Measurements from ENCODE around the gene NLRP9.
"Not testable (repeated sequence)": the region's sequence is repeated elsewhere in the genome, so short reads cannot be mapped to it uniquely, and the experiment has no call there.

The NLRP9 gene

DNA sequence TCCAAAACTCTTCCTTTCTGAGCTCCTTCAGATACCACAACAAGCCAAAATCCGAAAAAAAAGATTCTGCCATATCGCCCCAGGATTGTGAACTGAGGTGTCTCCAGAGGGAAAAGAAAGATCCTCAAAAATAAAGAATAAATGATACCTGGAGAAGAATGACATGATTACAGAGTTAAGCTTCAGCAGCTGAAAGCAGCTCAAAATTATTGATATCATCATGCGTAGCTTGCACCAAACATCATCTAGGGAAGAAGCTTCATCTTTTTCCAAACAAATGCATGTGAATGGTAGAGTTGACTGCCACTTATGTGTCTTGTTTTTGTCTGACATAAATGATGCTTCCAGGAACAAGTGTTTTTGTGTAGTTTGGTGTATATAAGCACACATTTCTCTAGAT, at the start of gene NLRP9:
TSS of gene NLRP9 (minus strand) at position 101 of the 400 bp plus-strand sequence. CDS start at position 73, 28 bp downstream.
- no peak for DNase-seq (ENCODE audit: low read depth, low spot score)

DNA sequence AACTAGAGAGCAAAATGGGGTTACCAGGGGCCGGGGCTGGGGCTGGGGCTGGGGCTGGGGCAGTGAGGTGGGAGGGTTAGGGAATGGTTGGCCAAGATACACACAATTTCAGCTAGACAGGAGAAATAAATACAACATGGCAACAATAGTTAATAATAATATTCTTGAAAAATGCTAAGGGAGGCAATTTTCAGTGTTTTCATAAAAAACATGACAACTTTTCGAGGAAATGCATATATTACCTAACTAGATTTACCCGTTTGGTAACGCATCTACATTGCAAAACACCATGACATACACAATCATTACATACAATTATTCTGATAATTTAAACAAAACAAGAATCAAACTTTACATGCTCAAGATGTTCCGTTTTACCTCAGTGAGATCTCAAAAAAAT, 42.9 kb upstream of the NLRP9 start:
- DNase-seq (ENCODE audit: low read depth, low spot score) = no peak

- no peak for DNase-seq (ENCODE audit: low read depth, low spot score)
Observed at GRCh38 chr19:55778331-55778730, 40.1 kb upstream of the NLRP9 start.

GRCh38 chr19:55777528-55777927, 39.3 kb upstream of the NLRP9 start:
- no peak for DNase-seq (ENCODE audit: low read depth, low spot score)

DNA sequence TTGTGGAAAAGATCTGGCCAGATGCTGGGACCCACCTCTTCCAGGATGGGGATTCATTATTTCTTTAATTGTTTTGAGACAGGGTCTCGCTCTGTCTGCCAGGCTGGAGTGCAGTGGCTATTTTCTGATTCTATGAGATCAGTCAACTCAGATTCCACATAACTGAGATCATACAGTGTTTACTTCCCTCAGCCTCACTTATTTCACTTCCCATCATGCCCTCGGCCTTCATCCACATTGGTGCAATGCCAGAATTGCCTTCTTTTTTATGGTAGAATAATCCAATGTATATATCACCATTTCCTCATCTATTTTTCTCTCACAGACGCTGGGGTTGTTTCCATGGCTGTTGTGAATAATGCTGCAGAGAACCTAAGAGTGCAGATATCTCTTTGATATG, 31.4 kb upstream of the NLRP9 start:
- not testable (repeated sequence) for DNase-seq (ENCODE audit: low read depth, low spot score)

DNA sequence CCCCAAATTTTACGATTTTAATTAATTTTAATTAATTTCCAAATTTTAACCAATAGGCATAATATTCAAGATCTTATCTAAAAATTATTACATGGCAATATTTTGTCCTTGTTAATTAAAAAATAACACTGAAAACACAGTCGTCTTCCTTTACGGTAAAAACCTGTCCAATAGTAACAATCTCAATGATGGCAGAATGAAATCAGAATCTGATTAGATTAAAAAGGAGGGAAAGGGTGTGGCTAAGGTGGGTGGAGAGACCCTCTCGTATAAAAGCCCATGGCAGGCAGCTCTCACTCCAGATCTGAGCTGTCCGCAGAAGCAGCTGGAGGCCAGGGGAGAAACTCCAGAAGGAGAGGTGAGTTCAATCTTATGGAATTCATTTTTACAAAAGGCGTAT, 30.6 kb upstream of the NLRP9 start, which contains the start of gene RFPL4AL1:
TSS of gene RFPL4AL1 (plus strand) at position 301 of the 400 bp plus-strand sequence. CDS start 2,687 bp downstream, outside the sequence.
- DNase-seq (ENCODE audit: low read depth, low spot score) = not testable (repeated sequence)

- no peak for DNase-seq (ENCODE audit: low read depth, low spot score)
Observed at GRCh38 chr19:55766466-55766865, 28.3 kb upstream of the NLRP9 start.

DNA sequence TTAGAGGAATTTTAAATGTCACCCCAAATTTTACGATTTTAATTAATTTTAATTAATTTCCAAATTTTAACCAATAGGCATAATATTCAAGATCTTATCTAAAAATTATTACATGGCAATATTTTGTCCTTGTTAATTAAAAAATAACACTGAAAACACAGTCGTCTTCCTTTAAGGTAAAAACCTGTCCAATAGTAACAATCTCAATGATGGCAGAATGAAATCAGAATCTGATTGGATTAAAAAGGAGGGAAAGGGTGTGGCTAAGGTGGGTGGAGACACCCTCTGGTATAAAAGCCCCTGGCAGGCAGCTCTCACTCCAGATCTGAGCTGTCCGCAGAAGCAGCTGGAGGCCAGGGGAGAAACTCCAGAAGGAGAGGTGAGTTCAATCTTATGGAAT, 20.6 kb upstream of the NLRP9 start, which contains the start of gene RFPL4A:
TSS of gene RFPL4A (plus strand) at position 301 of the 400 bp plus-strand sequence. CDS start 2,704 bp downstream, outside the sequence.
- not testable (repeated sequence) for DNase-seq (ENCODE audit: low read depth, low spot score)

- not testable (repeated sequence) for DNase-seq (ENCODE audit: low read depth, low spot score)
Observed at GRCh38 chr19:55756808-55757207, 18.6 kb upstream of the NLRP9 start.

DNA sequence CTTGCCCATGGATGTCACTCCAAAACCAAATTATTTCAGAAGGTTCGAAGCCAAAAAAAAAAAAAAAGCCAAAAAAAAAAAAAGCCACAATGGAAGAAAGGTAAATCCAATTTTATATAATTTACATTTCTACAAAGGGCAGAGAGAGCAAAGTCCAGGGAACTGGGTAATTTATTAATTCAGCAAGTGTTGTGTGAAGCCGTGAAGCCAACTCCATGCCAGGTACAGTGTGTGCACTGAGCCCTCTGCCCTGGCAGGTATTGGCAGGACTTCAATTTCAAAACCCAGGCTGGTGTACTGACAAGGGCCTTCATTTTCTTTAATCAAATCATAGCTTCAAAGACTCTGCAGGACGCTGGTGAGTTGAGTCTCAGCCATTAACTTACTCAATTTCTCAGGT, 15.2 kb upstream of the NLRP9 start:
- no peak for DNase-seq (ENCODE audit: low read depth, low spot score)

DNA sequence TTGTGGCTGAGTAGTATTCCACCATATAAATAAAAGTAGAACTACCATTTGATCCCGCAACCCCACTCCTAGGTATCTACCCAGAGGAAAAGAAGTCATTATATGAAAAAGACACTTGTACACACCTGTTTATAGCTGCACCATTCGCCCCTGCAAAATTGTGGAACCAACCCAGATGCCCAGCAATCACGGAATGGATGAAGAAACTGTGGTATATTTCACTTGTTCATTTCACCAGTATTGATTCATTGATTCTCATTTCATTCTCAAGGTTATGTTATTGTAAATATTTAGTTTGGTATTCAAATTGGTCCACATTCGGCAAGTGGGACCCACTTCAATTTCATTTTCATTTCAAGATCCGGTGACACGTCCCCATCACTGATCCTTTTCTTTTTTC, 12.5 kb upstream of the NLRP9 start:
- DNase-seq (ENCODE audit: low read depth, low spot score) = no peak

DNA sequence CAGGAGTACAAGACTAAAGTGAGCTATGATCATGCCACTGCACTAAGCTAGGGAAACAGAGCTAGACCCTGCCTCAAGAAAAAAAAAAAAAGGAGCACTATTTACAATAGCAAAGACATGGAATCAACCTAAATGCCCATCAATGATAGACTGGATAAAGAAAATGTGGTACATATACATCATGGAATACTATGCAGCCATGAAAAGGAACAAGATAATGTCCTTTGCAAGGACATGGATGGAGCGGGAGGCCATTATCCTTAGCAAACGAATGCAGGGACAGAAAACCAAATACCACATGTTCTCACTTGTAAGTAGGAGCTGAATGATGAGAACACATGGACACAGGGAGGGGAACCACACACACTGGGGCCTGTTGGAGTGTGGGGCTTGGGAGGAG, 7.8 kb downstream of the NLRP9 start:
- not testable (repeated sequence) for DNase-seq (ENCODE audit: low read depth, low spot score)

- DNase-seq (ENCODE audit: low read depth, low spot score) = no peak
Observed at GRCh38 chr19:55723491-55723890, 14.7 kb downstream of the NLRP9 start.

GRCh38 chr19:55720801-55721200, 17.4 kb downstream of the NLRP9 start:
- no peak for DNase-seq (ENCODE audit: low read depth, low spot score)

GRCh38 chr19:55720214-55720746, 17.9 kb downstream of the NLRP9 start:
- DNase-seq (ENCODE audit: low read depth, low spot score) = no peak

GRCh38 chr19:55717879-55718711, 20.1 kb downstream of the NLRP9 start:
- DNase-seq (ENCODE audit: low read depth, low spot score) = not testable (repeated sequence)

DNA sequence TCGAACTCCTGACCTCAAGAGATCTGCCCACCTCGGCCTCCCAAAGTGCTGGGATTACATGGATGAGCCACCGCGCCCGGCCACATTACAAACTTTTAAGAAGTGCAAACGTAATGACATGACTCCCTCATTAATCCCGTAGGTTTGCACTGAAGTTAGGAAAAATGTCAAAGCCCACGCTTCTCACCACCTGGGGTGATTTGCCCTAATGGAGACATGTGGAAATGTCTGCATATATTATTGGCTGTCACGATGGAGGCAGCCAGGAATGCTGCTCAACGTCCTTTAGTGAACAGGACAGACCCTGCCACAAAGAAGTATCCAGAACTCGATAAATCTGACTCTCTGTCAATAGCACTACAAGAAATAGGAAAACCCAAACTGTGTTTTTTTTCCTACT, 21.0 kb downstream of the NLRP9 start:
- no peak for DNase-seq (ENCODE audit: low read depth, low spot score)

DNA sequence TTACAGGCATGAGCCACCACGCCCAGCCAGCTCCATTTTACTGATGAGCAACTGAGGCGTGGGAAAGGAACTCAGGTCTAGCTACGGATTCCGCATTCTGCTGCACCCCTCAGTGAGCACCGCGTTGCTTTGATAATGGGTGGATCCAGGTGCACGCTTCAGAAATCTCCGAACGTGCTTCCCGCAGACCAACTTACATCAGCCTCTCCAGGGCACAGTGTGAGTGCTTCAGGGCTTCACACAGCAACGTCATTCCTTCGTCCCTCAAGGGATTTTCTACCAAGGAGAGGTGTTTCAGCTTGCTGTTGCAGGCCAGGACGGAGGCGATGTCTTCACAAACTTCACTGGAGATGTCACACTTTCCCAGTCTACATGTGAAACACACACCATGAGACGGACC, 21.7 kb downstream of the NLRP9 start:
- DNase-seq (ENCODE audit: low read depth, low spot score) = no peak

DNA sequence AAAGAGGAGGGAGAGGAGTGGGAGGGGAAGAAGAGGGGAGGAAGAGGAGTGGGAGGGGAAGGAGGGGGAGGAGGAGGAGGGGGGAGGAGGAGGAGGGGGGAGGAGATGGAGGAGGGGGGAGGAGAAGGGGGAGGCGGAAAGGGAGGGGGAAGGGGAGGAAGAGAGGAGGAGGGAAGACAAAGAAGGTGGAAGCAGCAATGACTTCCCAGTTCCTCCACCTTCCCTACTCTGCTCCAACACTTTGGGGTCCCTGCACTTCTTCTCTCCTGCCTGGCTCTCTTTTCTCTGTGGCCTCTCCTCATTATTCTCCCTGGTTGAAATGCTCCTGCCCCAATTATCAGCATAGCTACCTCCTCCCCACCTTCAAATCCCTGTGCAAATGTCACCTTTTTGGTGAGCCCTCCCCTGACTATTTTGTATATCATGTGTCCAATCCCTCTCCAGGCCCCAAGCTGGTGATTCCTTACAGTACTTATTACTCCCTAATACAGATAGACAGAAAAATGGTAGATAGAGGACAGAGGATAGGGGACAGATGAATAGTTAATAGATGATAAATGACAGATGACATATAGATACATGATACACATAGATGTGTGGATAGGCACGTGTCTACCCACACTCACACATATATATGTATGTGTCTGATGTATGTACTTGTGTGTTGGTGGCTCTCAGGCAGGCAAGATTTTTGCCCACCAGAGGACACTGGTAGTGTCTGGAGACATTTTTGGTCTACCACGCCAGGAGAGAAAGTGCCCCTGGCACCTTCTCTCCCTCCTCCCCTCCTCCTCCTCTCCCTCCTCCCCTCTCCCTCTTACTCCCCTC, 25.2 kb downstream of the NLRP9 start:
- DNase-seq (ENCODE audit: low read depth, low spot score) = no peak

DNA sequence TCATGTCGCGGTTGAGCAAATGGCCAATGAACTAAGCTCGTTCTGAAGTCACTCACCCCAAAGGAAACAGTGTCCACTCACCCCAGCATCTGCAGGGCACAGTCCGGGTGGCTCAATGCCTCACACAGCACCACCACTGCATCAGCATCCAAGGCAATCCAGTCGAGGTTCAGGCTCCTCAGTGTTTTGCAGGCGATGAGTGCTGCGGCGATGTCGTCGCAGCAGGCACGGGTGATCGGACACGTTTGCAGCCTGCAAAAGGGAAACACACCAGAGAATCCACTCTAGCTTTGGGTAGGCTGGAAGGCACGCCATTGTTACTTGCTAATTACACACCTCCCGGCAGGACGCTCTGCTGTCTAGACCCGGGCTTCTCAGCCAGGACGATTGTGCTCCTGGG, 26.5 kb downstream of the NLRP9 start:
- no peak for DNase-seq (ENCODE audit: low read depth, low spot score)

- no peak for DNase-seq (ENCODE audit: low read depth, low spot score)
Observed at GRCh38 chr19:55705972-55706371, 32.2 kb downstream of the NLRP9 start.

Data from astrocyte of the hippocampus (primary cell).